Tibial artery (tissue), 4 donors: ENCODE results near the gene EIF4G2.

Experiments
- DNase-seq, 2 donors: peaks; one replicate each; pipeline ENCODE4 v3.0.0-alpha.2; 2019
- H3K27ac ChIP-seq, 2 donors: fragments of 200-600 bp; sonication (generic) in 1 of 2; 1 replicate in 1 of 2; 2 replicates in 1 of 2; pipeline ENCODE4 v1.5.1; 2018 to 2019; ENCODE audit warnings: mild to moderate bottlenecking in 1 of 2
- H3K27me3 ChIP-seq, 2 donors: fragments of 200-600 bp; sonication (generic) in 1 of 2; one replicate each; pipeline versions ENCODE4 v1.5.1 to v1.6.0; 2016 to 2019
- H3K36me3 ChIP-seq, 3 donors: fragments of 200-600 bp; sonication (generic) in 2 of 3; one replicate each; pipeline ENCODE4 v1.5.1; 2016 to 2019; ENCODE audit warnings: mild to moderate bottlenecking in 2 of 3
- H3K4me1 ChIP-seq, 4 donors: fragments of 200-600 bp; sonication (generic) in 2 of 4; 1 replicate in 3 of 4; 2 replicates in 1 of 4; pipeline ENCODE4 v1.5.1; 2016 to 2019
- H3K4me3 ChIP-seq, 2 donors: fragments of 200-600 bp; sonication (generic) in 1 of 2; 1 replicate in 1 of 2; 2 replicates in 1 of 2; pipeline ENCODE4 v1.5.1; 2018 to 2019; ENCODE audit warnings: mild to moderate bottlenecking in 2 of 2
- H3K9me3 ChIP-seq, 3 donors: fragments of 200-600 bp; sonication (generic) in 1 of 3; one replicate each; pipeline ENCODE4 v1.5.1; 2016 to 2019
- CTCF ChIP-seq, 2 experiments: fragments of 200-600 bp in 1 of 2; fragments of 450-650 bp in 1 of 2; IDR thresholded peaks; one replicate each; pipeline ENCODE4 v1.5.1; 2017 to 2019; ENCODE audit warnings: antibody characterized with exemption in 2 of 2, mild to moderate bottlenecking in 1 of 2, moderate library complexity in 1 of 2
- intact Hi-C: fragments of 100-400 bp; cut with DNase I; formaldehyde crosslinking; loops from one replicate; pipeline ENCODE4 v1.15.0; 2023; ENCODE audit warnings: low total_unique reads

EIF4G2 gene

GRCh38 chr11:10807493-10808234, 1.1 kb downstream of the EIF4G2 start:
- no peaks in the 10 kb centered on the region for H3K9me3 ChIP-seq
- peaks cover 0 to 50% (median 31%) of the 10 kb centered on the region in 4 donors for H3K4me1 ChIP-seq
- peak overlapping the region; percentile 93 to 98 for H3K4me3 ChIP-seq
- peak; percentile 70 to 87 for DNase-seq
- H3K27ac ChIP-seq: peak overlapping the region; percentile 100
- intact Hi-C loops: loop anchor here (2.0 to 5.0 kb wide), 2 partner anchors 50 to 123 kb away; partner anchors contain the start of gene ZBED5
- H3K27me3 ChIP-seq: no peaks in the 10 kb centered on the region
- peaks cover 43 to 45% (median 44%) of the 10 kb centered on the region in 3 donors for H3K36me3 ChIP-seq
- no peak for TF ChIP-seq CTCF (IDR thresholded peaks at IDR 0.05)

- Histone ChIP-seq H3K27me3 (no peaks in the 10 kb centered on the region), H3K27ac (peak overlapping the region; percentile 100), H3K4me3 (no peak overlapping the region), H3K9me3 (no peaks in the 10 kb centered on the region), H3K36me3 (peaks cover 57 to 59% (median 58%) of the 10 kb centered on the region in 3 donors), H3K4me1 (peaks cover 0 to 57% (median 34%) of the 10 kb centered on the region in 4 donors)
- no peak for TF ChIP-seq CTCF (IDR thresholded peaks at IDR 0.05)
- DNase-seq: no peak
- intact Hi-C loops: loop anchor here (5.0 kb wide), 1 partner anchor 51 kb away; the partner anchor contains the start of gene ZBED5
Observed at GRCh38 chr11:10806206-10806605, 2.5 kb downstream of the EIF4G2 start.

GRCh38 chr11:10805741-10806140, 3.0 kb downstream of the EIF4G2 start:
- no peak for DNase-seq
- Histone ChIP-seq H3K4me1 (peaks cover 0 to 57% (median 35%) of the 10 kb centered on the region in 4 donors), H3K27me3 (no peaks in the 10 kb centered on the region), H3K27ac (peak overlapping the region in 1 of 2 donors; percentile 100), H3K4me3 (no peak overlapping the region), H3K9me3 (no peaks in the 10 kb centered on the region), H3K36me3 (peaks cover 62 to 64% (median 63%) of the 10 kb centered on the region in 3 donors)
- TF ChIP-seq CTCF (IDR thresholded peaks at IDR 0.05): no peak
- intact Hi-C loops: loop anchor here (5.0 kb wide), 1 partner anchor 52 kb away; the partner anchor contains the start of gene ZBED5

GRCh38 chr11:10803676-10804075, 5.0 kb downstream of the EIF4G2 start:
- peaks cover 83 to 85% (median 84%) of the 10 kb centered on the region in 3 donors for H3K36me3 ChIP-seq
- H3K4me1 ChIP-seq: peaks cover 0 to 50% (median 40%) of the 10 kb centered on the region in 4 donors
- TF ChIP-seq CTCF (IDR thresholded peaks at IDR 0.05): no peak
- no peak for DNase-seq
- intact Hi-C loops: no loop called here
- H3K27me3 ChIP-seq: no peaks in the 10 kb centered on the region
- H3K9me3 ChIP-seq: no peaks in the 10 kb centered on the region
- H3K27ac ChIP-seq: no peak overlapping the region
- no peak overlapping the region for H3K4me3 ChIP-seq

GRCh38 chr11:10800292-10800691, 8.4 kb downstream of the EIF4G2 start:
- peaks cover 91 to 100% (median 97%) of the 10 kb centered on the region in 3 donors for H3K36me3 ChIP-seq
- intact Hi-C loops: no loop called here
- peaks cover 0 to 29% (median 20%) of the 10 kb centered on the region in 4 donors for H3K4me1 ChIP-seq
- no peak overlapping the region for H3K4me3 ChIP-seq
- no peak overlapping the region for H3K27ac ChIP-seq
- TF ChIP-seq CTCF (IDR thresholded peaks at IDR 0.05): no peak
- no peak for DNase-seq
- H3K27me3 ChIP-seq: no peaks in the 10 kb centered on the region
- no peaks in the 10 kb centered on the region for H3K9me3 ChIP-seq
